SK-N-SH (cell line): Measurements from ENCODE around the gene OGN.

Experiments used
- CTCF ChIP-seq: fragments of 200-600 bp; sonication (generic); IDR thresholded peaks from 2 replicates; pipeline ENCODE4 v1.6.1; 2017; ENCODE audit warnings: antibody characterized with exemption, mild to moderate bottlenecking, moderate library complexity
- EP300 ChIP-seq, 2 experiments: IDR thresholded peaks; 2 replicates each; pipeline versions ENCODE4 v1.4.0 to v1.6.1; 2012; ENCODE audit warnings: borderline replicate concordance in 1 of 2, low read depth in 1 of 2, low read length in 1 of 2
- FOXJ3 ChIP-seq: sonication (generic); formaldehyde crosslinking; IDR thresholded peaks from 2 replicates; pipeline ENCODE4 v1.5.1; 2020; ENCODE audit warnings: mild to moderate bottlenecking, missing genetic modification reagents
- NFIC ChIP-seq: IDR thresholded peaks from 2 replicates; pipeline ENCODE4 v1.4.0; 2012; ENCODE audit warnings: borderline replicate concordance
- POLR2AphosphoS5 ChIP-seq: IDR thresholded peaks from 2 replicates; pipeline ENCODE4 v1.6.1; 2012; ENCODE audit warnings: low read depth, low read length
- REST ChIP-seq: IDR thresholded peaks from 2 replicates; pipeline ENCODE4 v1.6.1; 2012; ENCODE audit warnings: mild to moderate bottlenecking, low read depth, low read length, moderate library complexity
- SIN3A ChIP-seq: IDR thresholded peaks from 2 replicates; pipeline ENCODE4 v1.6.1; 2012; ENCODE audit warnings: low read depth, mild to moderate bottlenecking, low read length, moderate library complexity, borderline replicate concordance
- SMC3 ChIP-seq: IDR thresholded peaks from 2 replicates; pipeline ENCODE4 v1.6.1; 2012; ENCODE audit warnings: low read depth, low read length, improper control_type of control experiment
- USF1 ChIP-seq: IDR thresholded peaks from 2 replicates; pipeline ENCODE4 v1.4.0; 2012; ENCODE audit warnings: low read depth, borderline replicate concordance

- TF ChIP-seq CTCF: no peak
- TF ChIP-seq POLR2AphosphoS5: no peak
- no peak for TF ChIP-seq EP300 (IDR thresholded peaks at IDR 0.05; ENCODE audit: borderline replicate concordance in 1 of 2, low read depth in 1 of 2, low read length in 1 of 2)
- no peak for TF ChIP-seq USF1
- no peak for TF ChIP-seq REST
- TF ChIP-seq SMC3: no peak
- no peak for TF ChIP-seq FOXJ3 (CRISPR knock-in tag)
- TF ChIP-seq NFIC: no peak
- TF ChIP-seq SIN3A: no peak
These were observed 20.0 kb upstream of the OGN start, which contains the start of gene OMD for GRCh38 chr9:92424340-92424739.
